DMS153 treated with DMSO at 0.1 percent for 48 hours (cell line): ENCODE data around the gene PLAC8.
A peak's percentile ranks its signal among the peaks of the same experiment; 100 is the strongest.
"Not testable (repeated sequence)": the region's sequence is repeated elsewhere in the genome, so short reads cannot be mapped to it uniquely, and the experiment has no call there.

ENCODE experiments used
- DNase-seq: peaks from one replicate; lab custom pipeline; 2025; ENCODE audit not compliant: unreplicated experiment; lab: John Stamatoyannopoulos, UW

The PLAC8 gene

DNA sequence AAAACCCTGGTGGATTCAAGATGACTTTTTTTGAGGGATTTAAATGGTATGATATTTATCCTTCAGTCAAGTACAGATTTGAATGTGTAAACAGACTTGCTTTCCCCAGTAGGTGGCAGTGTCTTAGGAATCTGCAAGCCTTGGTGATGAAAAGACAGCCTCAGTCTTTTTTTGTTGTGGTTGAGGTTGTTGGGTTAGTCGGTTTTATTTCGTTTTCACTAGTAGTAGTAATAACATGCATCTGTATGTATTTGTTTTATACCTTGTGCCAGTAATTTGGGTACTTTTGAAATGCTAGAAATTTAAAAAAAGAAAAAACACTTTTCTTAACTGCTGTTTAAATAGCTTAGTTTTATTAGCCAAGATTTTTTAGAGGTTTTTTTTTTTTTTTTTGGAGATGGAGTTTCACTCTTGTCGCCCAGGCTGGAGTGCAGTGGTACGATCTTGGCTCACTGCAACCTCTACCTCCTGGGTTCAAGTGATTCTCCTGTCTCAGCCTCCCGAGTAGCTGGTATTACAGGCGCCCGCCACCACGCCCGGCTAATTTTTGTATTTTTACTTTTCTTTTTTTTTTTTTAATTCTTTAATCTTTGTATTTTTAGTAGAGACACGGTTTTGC, 40.3 kb downstream of the PLAC8 start:
- peak; percentile 20 for DNase-seq

DNA sequence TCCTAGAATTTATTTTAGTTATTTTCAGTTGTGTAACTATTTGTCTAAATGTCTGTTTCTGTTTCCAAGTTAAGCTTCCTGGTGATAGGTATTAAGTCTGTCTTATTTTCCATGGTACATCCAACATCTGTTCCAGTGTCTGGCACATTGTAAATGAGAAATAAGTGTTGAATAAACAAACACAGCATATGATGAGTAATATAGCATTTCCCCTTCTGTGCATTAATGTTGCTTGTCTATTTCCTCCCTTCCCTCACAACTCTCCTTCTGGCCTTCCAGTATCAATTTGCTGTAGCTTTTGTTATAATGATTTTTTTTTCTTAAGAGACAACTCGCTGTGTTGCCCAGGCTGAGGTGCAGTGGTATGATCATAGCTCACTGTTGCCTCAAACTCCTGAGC, 43.4 kb downstream of the PLAC8 start:
- no peak for DNase-seq

DNA sequence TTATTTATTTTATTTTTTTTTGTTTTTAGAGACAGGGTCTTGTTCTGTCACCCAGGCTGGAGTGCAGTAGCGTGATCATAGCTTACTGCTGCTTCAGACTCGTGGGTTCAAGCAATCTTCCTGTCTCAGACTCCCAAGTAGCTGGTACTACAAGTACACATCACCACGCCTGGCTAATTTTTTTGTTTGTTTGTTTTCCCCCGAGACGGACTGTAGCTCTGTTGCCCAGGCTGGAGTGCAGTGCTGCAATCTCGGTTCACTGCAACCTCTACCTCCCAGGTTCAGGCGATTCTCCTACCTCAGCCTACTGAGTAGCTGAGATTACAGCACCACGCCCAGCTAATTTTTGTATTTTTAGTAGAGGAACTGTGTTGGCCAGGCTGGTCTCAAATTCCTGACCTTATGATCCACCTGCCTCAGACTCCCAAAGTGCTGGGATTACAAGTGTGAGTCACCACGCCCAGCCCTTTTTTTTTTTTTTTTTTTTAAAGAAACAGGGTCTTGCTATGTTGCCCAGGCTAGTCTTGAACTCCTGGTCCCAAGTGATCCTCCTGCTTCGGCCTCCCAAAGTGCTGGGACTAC, 47.4 kb downstream of the PLAC8 start:
- no peak for DNase-seq

DNA sequence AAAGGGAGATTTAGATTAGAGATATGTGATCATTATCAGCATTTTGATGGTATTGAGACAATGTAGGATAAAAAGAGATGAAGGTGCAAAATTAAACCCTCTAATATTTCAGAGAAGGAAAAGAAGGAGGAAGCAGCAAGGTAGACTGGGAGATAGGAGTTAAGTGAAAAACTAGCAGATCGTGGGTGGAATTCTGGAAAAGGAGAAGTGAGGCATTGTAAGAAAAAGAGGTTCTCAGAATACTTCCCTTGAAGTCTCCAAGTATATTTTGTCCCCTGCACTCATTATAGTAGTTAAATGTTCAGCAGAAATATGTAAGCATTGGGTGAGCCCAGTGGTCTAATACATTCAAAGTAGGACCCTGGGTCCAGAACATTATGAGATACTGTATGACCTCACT, 49.3 kb downstream of the PLAC8 start:
- DNase-seq = no peak

DNA sequence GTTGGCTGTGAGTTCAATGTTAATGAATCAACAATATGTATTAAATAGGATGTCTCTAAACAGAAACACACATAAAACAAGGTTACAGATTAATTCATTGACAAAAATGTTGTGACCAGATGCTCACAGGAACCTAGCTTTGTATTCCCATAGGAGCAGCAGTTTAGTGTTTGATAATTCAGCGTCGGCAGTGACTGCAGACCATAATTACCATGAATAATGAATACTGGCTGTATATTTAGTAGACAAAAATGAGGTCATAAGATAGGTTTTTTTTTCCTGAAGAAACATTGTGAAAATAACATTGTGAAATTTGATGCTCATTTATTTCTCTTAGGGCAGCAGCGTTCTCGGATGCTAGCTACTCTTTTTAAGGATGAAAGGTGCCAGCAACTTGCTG, 51.8 kb downstream of the PLAC8 start:
- DNase-seq = no peak

DNA sequence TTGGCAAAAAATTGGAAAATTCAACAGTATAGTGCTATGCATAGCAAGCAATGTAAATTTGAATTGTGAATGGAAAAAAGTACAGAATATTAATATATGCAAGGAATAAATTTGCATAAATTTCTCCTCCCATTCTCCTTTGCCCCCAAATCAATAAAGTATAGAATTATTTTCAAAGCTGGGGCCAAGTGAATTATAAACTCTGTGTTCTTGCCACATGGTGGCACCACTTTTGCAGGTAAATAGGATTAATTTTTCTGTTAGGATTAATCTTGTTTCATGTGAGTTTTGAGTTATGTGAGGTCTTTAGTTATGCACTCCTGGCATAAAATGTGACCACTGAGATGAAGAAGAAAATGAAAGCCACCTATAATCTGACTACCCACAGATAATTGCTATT, 59.6 kb downstream of the PLAC8 start:
- DNase-seq = no peak

DNA sequence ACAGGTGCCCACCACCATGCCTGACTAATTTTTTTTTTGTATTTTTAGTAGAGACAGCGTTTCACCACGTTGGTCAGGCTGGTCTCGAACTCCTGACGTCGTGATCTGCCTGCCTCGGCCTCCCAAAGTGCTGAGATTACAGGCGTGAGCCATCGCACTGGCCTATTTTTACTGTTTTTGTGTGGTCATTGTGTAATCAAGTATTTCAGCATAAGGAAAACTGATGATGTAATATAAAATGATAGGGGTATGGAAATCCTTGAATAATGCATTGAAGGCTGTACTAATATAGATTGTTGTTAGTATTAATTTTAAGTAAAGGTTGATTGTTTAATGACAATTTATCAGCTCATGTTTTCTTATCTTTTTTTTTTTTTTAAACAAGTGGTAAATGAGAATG, 65.7 kb downstream of the PLAC8 start:
- not testable (repeated sequence) for DNase-seq

DNA sequence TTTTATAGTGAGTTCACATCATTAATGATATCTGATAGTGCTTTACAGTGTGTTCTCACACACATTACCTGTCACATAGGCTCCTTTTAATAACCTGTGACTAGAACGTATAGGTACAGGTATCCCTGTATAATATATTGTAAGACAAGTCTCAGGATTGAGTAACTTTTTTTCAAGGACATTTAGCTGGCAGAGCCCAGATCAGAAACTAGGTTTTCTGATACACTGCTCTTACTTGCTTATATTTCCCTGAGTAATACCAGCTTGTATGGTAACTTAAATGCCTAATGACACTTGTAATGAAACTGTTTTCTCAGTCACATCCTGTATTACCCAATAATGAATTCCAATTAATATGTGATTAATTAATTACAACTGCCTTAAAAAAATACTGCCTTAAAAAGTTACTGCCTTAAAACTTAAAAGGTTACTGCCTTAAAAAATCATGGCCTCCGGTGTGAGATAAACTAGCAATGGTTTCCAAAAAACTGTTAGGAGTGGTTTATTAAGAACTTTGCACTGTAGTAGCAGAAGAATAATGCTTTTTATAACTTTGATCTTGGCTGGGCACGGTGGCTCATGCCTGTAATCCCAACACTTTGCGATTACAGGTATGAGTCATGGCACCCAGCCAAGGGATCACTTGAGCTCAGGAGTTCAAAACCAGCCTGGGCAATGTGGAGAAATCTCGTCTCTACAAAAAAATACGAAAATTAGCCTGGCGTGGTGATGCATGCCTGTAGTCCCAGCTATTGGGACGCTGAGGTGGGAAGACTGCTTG, 67.6 kb downstream of the PLAC8 start:
- DNase-seq = no peak

DNA sequence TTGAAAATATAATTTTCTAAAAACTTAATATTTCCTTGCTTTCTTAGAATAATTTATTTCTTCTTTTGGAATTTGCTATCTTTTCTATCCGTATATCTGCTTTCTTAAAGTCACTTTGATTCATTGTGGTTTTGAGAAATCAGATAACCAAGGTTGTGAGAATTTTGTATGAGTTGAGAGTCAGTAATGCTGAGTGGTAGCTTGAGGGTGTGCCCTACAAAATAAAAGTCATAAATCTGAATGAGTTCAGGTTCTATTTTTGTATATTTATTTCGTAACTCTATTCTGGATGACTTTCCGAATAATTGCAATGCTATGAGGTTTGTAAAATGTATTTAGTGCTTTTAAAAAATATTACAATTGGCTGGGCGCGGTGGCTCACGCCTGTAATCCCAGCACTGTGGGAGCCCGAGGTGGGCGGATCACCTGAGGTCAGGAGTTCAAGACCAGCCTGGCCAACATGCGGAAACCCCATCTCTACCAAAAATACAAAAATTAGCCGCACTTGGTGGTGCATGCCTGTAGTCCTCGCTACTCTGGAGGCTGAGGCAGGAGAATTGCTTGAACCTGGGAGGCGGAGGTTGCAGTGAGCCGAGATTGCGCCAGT, 70.6 kb downstream of the PLAC8 start:
- DNase-seq = no peak

DNA sequence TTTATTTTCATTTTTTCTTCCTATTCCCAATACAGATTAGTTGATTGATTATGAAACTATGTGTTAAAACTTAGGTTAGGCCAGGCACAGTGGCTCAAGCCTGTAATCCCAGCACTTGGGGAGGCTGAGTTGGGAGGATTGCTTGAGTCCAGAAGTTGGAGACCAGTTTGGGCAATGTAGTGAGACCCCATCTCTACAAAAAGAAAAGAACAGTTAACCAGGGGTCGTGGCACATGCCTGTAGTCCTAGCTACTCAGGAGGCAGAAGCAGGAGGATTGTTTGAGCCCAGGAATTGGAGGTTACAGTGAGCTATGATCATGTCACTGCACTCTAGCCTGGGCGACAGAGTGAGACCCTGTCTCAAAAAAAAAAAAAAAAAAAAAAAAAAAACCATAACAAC, 71.4 kb downstream of the PLAC8 start:
- DNase-seq = not testable (repeated sequence)

DNA sequence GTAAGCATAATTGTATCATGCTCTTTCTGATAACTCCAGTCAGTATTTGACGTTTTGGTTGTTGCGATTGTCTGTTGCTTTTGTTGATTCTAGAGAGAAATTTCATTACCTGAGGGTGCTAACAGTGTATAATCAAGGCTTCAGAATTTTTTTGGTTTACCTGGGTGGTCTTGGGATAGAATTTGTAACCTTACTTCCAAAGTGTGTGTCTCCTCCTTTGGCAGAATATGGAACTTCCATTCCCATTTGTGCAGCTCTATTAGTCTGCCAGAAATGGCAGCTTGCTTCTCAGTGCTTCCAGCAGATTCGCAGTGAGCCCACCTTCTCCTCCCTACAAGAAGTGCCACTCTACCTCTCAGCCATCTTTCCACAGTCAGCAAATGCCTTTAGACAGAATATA, 74.3 kb downstream of the PLAC8 start:
- no peak for DNase-seq
